ENCODE measurements around the gene TRAPPC10.
"Not testable (repeated sequence)": the region's sequence is repeated elsewhere in the genome, so short reads cannot be mapped to it uniquely, and the experiment has no call there.

TRAPPC10 gene

DNA sequence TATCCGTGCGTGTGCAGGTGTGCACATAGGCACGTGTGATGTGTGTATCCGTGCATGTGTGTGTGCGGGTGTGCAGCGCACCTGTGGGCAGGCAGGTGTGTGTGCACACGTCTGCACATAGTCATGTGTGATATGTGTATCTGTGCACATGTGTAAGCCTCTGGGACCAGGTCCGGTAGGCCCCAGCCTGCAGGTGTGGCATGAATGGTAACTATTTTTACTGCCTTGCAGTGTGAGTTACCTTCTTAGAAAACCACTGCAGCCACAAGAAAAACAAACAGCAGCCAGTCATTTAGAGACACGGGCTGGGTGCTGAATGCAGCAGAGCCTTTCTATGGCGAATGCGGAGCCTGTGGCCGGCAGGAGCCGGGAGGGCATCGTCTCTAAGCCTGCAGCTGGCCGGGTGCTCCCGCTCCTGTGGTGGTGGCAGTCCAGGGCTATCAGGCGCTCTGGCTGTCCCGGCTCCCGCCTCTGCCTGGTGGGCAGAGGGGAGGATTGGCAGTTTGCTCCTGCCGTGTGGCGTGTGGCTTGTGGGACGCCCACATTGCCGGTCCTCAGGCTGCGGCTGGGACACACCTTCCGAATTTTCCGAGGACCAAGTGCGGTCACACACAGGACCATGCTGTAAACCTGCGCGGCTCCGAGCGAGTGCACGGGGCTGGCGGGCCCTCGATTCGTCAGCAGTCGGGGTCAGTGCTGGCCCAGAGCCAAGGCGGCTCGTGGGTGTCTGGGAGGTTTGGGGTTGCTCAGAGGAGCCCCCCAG is 143.3 kb downstream of the TRAPPC10 start:
- not testable (repeated sequence) for DNase-seq

DNA sequence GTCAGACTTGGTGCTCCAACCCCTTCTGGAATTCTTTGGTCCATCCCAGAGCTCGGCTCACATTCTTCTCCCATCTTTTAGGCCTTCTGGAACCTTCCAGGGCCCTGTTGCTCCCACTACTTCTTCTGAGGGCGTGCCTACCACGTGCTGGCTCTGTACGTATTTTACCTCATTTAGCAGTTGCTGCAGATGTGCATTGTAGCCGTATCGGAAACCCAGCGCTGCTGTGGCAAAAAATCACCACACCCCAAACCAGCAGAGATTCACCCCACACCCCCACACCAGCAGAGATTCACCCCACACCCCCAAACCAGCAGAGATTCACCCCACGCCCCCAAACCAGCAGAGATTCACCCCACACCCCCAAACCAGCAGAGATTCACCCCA is 143.9 kb downstream of the TRAPPC10 start:
- DNase-seq: not testable (repeated sequence)
